GM11168 (cell line): ENCODE data around the gene HCN1.
"Not testable (repeated sequence)": the region's sequence is repeated elsewhere in the genome, so short reads cannot be mapped to it uniquely, and the experiment has no call there.

Experiments
- in situ Hi-C: fragments of 300-500 bp; cut with MboI; formaldehyde crosslinking; loops from one replicate; pipeline ENCODE4 v1.12.0; 2022; ENCODE audit warnings: low sequenced_read_pairs; ENCODE audit not compliant: unreplicated experiment

HCN1 gene

GRCh38 chr5:45335346-45335745 lies 360.8 kb downstream of the HCN1 start:
- in situ Hi-C loops, result no loop called here

GRCh38 chr5:45334939-45335338 lies 361.2 kb downstream of the HCN1 start:
- in situ Hi-C loops, result no loop called here

DNA sequence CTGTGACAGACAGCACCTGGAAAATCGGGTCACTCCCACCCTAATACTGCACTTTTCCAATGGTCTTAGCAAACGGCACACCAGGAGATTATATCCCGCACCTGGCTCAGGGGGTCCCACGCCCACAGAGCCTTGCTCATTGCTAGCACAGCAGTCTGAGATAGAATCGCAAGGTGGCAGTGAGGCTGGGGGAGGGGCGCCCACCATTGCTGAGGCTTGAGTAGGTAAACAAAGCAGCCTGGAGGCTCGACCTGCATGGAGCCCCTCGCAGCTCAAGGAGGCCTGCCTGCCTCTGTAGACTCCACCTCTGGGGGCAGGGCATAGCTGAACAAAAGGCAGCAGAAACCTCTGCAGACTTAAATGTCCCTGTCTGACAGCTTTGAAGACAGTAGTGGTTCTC lies 383.6 kb downstream of the HCN1 start:
- in situ Hi-C loops, result not testable (repeated sequence)

DNA sequence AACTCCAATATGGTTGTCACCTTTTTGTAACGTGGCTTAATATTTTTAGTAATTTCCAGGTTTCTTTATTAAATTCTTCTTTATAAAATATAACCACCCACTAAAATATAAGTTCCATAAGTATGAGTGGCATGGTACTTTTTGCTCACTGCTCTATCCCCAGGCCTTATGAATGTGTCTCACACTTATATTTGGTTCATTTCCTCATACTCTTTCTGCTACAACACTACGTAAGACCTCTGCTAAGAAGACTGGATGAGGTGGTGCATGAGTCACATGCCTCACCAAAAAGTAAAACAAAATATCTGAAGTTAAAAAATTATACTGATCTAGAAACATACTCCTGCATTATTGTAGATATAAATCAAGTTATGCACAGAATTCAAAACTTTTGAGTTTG lies 400.9 kb downstream of the HCN1 start:
- in situ Hi-C loops, result no loop called here

DNA sequence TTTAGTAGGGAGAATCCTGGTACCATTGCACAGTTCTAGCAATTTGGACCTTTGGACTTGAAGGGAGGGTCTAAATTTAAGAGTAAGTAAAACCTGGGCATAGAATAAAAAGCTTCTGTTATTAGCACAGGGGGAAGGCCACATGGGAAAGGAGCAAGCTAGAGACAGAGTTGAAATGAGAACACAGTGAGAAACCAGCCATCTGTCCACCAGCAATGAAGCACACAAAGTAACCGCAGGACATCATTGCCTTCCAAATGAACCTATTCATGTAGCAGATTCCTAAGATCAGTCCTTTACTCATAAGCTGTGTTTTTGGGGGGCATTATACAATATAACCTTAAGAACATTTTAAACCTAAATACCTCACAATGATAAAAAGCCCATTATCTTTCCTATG lies 407.4 kb downstream of the HCN1 start:
- in situ Hi-C loops, result no loop called here

GRCh38 chr5:45284436-45284835 lies 411.7 kb downstream of the HCN1 start:
- in situ Hi-C loops, result no loop called here

DNA sequence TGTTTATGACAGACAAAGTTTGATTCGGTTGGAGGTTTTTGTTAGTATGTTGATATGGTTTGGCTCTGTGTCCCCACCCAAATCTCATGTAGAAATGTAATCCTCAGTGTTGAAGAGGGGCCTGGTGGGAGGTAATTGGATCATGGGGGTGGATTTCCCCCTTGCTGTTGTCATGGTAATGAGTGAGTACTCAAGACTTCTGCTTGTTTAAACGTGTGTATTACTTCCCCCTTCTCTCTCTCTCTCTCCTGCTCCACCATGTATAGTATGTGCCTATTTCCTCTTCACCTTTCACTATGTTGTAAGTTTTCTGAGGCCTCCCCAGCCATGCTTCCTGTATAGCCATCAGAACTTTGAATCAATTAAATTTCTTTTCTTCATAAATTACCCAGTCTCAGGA lies 415.1 kb downstream of the HCN1 start:
- in situ Hi-C loops, result no loop called here

GRCh38 chr5:45279109-45279508 lies 417.1 kb downstream of the HCN1 start:
- in situ Hi-C loops, result no loop called here

- in situ Hi-C loops, result no loop called here
Observed at GRCh38 chr5:45277860-45278259, 418.3 kb downstream of the HCN1 start.

DNA sequence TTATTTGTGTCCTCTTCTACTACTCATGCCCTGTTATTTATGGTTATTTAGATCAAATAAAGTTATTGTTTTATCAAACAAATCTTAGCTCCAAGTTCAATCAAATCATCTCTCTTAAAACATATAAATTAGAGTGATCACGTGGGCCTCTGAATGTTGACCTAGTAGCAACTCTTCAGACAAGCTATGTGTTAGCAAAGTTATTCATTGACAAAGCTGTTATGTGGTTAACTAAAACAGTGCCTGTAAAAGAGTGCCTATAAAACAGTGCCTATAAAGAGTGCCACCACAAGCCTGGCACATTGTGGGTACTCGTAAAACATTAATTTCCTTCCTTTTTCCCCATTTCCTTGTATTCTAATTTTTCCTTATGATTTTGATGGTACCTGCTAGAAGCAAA lies 421.9 kb downstream of the HCN1 start:
- in situ Hi-C loops, result no loop called here

DNA sequence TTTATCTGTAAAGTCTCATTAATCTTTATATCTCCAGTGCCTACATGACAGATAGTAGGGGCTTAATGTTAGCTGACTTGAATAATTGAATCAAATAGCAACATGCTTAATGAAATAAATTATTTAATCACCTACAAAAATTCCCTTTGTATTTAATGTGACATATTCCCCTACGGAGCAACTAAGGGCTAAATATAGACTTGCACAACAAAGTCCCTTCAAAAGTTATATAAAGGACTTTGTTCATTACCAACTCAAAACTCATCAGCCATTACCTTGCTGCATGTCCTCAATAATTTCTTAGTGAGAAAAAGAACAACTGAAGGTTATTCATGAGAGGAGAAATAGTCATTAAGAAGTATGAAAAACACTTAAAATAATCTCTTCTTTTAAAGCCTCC lies 424.6 kb downstream of the HCN1 start:
- in situ Hi-C loops, result no loop called here

GRCh38 chr5:45264447-45264846 lies 431.7 kb downstream of the HCN1 start:
- in situ Hi-C loops, result no loop called here

DNA sequence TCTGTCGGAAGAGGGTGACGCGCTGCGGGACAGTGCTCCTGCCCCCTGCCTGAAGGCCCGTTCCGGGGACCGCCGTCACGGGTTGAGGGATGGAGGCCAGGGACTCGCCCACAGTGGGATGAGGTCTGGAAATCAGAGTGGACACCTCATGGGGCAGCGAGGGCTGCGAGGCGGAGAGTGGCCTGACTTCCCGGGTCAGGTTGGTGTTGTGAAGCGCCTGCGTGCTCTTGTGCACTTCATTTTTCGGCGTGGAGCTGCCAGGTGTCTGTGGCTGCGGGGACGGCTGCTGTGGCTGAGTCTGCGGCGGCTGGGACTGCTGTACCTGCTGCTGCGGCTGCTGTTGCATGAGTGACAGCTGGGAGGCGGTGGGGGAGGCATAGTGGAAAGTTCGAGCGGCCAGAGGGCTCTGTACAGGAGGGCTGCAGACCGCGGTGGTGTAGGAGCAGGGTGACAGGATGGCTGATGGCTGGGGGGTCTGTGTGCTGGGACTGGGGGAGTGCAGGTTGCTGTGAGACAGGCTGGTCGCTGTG lies 434.1 kb downstream of the HCN1 start:
- in situ Hi-C loops, result no loop called here

DNA sequence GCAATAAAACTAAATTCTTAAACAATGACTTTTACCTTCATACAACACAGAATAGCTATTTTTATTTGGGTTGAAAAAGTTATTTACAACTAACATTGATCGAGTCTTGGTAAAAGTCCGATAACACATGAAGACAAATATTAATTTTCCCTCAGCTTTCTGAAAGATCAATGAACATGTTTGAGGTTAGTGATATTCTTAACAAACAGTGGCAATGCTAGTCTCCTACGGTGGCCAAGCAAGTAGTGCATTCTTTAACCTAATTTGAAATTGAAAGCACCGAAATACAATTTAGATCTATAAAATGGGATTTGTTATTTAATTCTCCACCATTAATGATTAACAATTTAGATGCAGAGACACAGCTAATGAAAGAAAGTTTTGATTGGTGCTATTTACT lies 435.1 kb downstream of the HCN1 start:
- in situ Hi-C loops, result no loop called here

DNA sequence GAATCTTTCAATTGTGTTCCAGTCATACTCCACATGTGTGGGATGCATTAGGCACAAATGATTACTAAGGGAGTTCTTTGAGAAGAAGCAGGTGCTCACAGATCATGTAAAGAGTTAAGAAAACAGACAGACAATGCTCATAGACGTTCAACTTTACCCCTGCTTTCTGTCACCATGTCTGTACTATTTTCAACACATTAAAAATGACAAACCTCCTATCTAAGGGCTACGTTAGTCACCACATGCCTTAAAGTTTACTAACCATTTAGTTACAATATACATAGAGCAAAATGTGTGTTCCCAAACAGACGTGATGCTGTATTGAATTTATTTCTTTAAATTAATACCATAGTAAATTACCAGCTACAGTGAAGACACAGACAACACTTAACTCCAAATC lies 435.9 kb downstream of the HCN1 start:
- in situ Hi-C loops, result no loop called here

GRCh38 chr5:45252978-45253377 lies 443.2 kb downstream of the HCN1 start:
- in situ Hi-C loops, result no loop called here

GRCh38 chr5:45252541-45252940 lies 443.6 kb downstream of the HCN1 start:
- in situ Hi-C loops, result no loop called here

DNA sequence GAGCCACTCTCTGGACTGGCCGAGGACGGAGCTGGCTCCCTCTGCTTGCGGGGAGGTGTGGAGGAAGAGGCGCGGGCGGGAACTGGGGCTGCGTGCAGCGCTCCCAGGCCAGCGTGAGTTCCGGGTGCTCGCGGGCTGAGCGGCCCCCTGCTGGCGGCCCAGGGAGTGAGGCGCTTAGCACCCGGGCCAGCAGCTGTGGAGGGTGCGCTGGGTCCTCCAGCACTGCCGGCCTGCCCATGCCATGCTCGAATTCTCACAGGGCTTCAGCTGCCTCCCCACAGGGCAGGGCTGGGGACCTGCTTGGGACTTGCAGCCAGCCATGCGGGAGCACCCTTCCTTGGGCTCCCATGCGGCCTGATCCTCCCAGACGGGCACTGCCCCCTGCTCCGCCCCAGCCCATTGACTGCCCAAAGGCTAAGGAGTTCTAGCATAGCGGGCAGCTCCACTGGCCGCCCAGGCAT lies 470.6 kb downstream of the HCN1 start:
- in situ Hi-C loops, result no loop called here

DNA sequence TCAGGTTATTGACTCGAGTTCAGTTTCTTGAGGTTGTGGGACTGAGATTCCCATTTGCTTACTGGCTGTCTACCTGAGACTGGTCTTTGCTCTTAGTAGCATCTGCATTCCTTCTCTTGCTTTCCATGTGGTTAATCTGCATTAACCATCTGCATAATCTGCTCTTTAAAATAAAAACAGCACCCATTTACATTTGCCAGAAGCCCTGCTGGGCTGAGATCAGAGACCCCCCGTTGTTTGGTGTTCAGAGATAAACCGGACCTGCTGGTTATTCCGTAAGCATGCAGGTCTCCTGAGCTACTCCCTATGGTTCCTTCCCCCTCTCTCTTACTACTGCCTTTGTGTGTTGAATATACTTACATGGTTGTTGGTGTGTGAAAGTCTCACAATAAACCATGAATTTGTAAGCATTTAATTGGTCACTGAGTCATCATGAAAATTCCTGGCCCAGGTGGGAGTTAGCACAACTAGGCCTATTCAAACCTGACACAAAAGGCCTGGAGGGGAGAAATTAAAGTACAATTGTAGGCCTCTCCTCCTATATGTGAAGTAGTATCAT lies 490.7 kb downstream of the HCN1 start:
- in situ Hi-C loops, result no loop called here
